OCI-LY3 (cell line): ENCODE data around the gene ANKRD22.
"Not testable (repeated sequence)": the region's sequence is repeated elsewhere in the genome, so short reads cannot be mapped to it uniquely, and the experiment has no call there.

Source experiments
- H2AFZ ChIP-seq: fragments of 200-600, 300-600 bp; shearing (Covaris generic); 2 replicates; pipeline ENCODE4 v1.6.0; 2014; ENCODE audit warnings: antibody characterized with exemption, low read depth, low read length
- H3K27ac ChIP-seq: fragments of 200-600, 300-600 bp; sonication (generic); 2 replicates; pipeline ENCODE4 v1.5.1; 2014; ENCODE audit warnings: mild to moderate bottlenecking, low read length, moderate library complexity, mixed read lengths
- H3K27me3 ChIP-seq: fragments of 200-600, 300-600 bp; sonication (generic); 2 replicates; pipeline ENCODE4 v1.6.1; 2014; ENCODE audit warnings: low read depth, low read length, mixed read lengths
- H3K36me3 ChIP-seq: fragments of 200-600, 300-600 bp; sonication (generic); replicated peaks from 2 replicates; pipeline ENCODE3; 2014; ENCODE audit warnings: low read depth, low read length, mixed read lengths
- H3K4me1 ChIP-seq: fragments of 300-600, 200-600 bp; sonication (generic); 2 replicates; pipeline ENCODE4 v1.6.1; 2014; ENCODE audit warnings: low read length, mixed read lengths
- H3K4me2 ChIP-seq: fragments of 200-600, 300-600 bp; sonication (generic); 2 replicates; pipeline ENCODE4 v1.6.1; 2014; ENCODE audit warnings: low read length, mixed read lengths
- H3K4me3 ChIP-seq: fragments of 300-600, 200-600 bp; sonication (generic); 2 replicates; pipeline ENCODE4 v1.5.1; 2014; ENCODE audit warnings: antibody characterized with exemption, mild to moderate bottlenecking, low read length, moderate library complexity
- H3K79me2 ChIP-seq: fragments of 300-600, 200-600 bp; shearing (Covaris generic); 2 replicates; pipeline ENCODE4 v1.6.1; 2014; ENCODE audit warnings: mild to moderate bottlenecking, low read length, mixed read lengths
- H3K9ac ChIP-seq: fragments of 300-600, 200-600 bp; shearing (Covaris generic); 2 replicates; pipeline ENCODE4 v1.6.0; 2014; ENCODE audit warnings: mild to moderate bottlenecking, low read length, moderate library complexity
- H3K9me3 ChIP-seq: fragments of 200-600, 300-600 bp; shearing (Covaris generic); 2 replicates; pipeline ENCODE4 v1.6.1; 2014; ENCODE audit warnings: low read length, mixed read lengths; ENCODE audit not compliant: insufficient read depth
- H4K20me1 ChIP-seq: fragments of 200-600, 300-600 bp; sonication (generic); 2 replicates; pipeline ENCODE4 v1.6.1; 2016; ENCODE audit warnings: low read length, mixed read lengths; ENCODE audit not compliant: insufficient read depth
- CTCF ChIP-seq: fragments of 200-600, 300-600 bp; sonication (generic); IDR thresholded peaks from 2 replicates; pipeline ENCODE4 v1.5.1; 2014; ENCODE audit warnings: antibody characterized with exemption, low read length, low read depth
- EZH2phosphoT487 ChIP-seq: fragments of 200-600 bp; shearing (Covaris generic); IDR thresholded peaks from 2 replicates; pipeline ENCODE4 v1.6.1; 2018; ENCODE audit warnings: antibody characterized with exemption, mixed run types, low read depth

The ANKRD22 gene

DNA sequence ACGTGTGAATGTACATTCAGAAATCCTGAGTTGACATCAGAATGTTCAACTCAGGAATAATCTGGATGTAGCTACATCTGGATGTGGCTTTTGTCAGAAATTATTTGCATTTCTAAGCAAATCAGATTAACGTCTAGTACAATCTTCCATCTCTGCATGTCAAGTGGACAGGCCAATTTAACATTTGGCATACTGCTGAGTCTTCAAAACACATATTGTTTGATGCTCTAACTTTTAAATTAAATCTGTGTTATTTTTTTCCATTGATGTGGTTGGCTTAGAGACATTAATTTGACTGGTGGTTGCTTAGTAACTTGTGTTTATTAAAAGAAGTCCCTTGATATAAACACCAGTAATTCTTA is 31.8 kb upstream of the ANKRD22 start:
- Histone ChIP-seq H3K4me1 (peaks cover 74% of the 10 kb centered on the region), H3K27me3 (no peaks in the 10 kb centered on the region), H3K4me3 (peak overlapping the region; percentile 24; the same call in 1 of the 2 replicates), H3K79me2 (peaks cover 74% of the 10 kb centered on the region), H2AFZ (no peak overlapping the region), H3K4me2 (peak overlapping the region; percentile 47), H3K9ac (no peak overlapping the region), H4K20me1 (no peaks in the 10 kb centered on the region), H3K27ac (peak overlapping the region; percentile 24; the same call in 1 of the 2 replicates), H3K9me3 (no peaks in the 10 kb centered on the region), H3K36me3 (peaks cover 3% of the 10 kb centered on the region)
- TF ChIP-seq EZH2phosphoT487 = no peak
- TF ChIP-seq CTCF = no peak

DNA sequence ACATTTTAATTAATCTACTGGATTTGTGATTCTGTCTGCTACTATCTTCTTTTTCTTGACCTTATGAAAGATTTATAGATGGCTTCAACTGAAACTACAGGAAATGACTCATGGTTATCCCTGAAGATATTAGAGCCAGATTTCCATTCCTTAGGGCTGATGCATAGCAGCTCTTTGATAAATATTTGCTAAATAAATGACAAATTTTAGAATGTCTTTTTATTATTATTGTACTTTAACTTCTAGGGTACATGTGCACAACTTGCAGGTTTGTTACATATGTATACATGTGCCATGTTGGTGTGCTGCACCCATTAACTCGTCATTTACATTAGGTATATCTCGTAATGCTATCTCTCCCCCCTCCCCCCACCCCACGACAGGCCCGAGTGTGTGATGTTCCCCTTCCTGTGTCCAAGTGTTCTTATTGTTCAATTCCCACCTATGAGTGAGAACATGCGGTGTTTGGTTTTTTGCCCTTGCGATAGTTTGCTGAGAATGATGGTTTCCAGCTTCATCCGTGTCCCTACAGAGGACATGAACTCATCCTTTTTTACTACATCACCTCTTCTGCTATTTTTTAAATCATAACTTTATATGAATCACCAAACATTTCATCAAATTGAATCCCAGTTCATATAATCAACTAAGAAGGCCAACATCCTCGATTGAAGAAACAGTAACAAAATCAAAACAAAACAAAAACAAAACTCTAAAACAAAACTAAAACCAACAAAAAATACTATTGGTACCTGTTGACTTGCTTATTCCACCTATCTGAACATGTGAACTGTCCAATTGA is 31.2 kb upstream of the ANKRD22 start:
- H3K27me3 ChIP-seq, H2AFZ ChIP-seq, H3K9me3 ChIP-seq, H4K20me1 ChIP-seq, H3K36me3 ChIP-seq: not testable (repeated sequence)
- H3K27ac ChIP-seq = peak overlapping the region; percentile 86
- H3K79me2 ChIP-seq = peaks cover 68% of the 10 kb centered on the region
- H3K4me3 ChIP-seq = peak overlapping the region; percentile 90
- H3K4me1 ChIP-seq = peaks cover 68% of the 10 kb centered on the region
- H3K9ac ChIP-seq = peak overlapping the region; percentile 88; the same call in 1 of the 2 replicates
- peak overlapping the region; percentile 92 for H3K4me2 ChIP-seq

DNA sequence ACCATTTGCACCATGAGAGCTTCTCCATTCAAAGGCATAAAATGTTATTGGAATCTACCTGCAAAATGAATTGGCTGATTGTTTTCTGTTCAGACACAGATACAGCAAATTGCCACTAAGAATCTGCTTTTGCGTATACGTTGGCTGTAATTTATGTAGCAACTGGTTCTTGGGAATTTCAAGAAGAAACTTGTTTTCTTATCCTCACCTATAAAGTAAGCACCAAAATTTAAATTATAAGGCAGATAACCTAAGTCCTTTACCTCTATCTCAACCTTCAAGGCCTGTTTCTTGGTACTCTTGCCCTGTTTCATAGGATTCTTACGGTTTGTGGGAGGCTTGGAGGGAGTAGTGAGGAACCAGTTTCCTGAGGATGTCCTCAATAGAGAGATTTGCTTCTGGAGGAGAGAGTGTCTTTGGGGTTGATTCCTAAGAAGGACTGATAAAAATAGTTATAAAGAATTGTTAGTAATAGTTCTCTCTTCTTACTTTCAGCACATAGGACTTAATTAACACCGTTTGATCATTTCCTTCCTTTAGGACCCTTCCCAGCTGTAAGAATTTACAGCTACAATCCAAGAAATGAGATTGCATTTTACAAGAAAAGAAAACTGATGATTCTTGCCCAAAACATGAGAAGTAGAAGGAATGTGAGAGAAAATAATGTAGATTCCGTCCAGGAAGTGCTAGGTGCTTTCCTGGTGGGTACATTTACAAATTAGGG is 30.4 kb upstream of the ANKRD22 start:
- Histone ChIP-seq H3K27me3 (no peaks in the 10 kb centered on the region), H3K27ac (peak overlapping the region; percentile 86), H3K9ac (peak overlapping the region; percentile 88), H3K9me3 (no peaks in the 10 kb centered on the region), H3K36me3 (peaks cover 3% of the 10 kb centered on the region), H4K20me1 (no peaks in the 10 kb centered on the region), H3K4me3 (peak overlapping the region; percentile 90), H3K79me2 (peaks cover 60% of the 10 kb centered on the region), H3K4me1 (peaks cover 60% of the 10 kb centered on the region), H2AFZ (no peak overlapping the region), H3K4me2 (peak overlapping the region; percentile 92)
- TF ChIP-seq CTCF (no peak), EZH2phosphoT487 (no peak)

GRCh38 chr10:88881320-88881719 is 29.7 kb upstream of the ANKRD22 start:
- peaks cover 54% of the 10 kb centered on the region for H3K79me2 ChIP-seq
- no peak for TF ChIP-seq CTCF
- TF ChIP-seq EZH2phosphoT487 = no peak

More at GRCh38 chr10:88881320-88881719, 29.7 kb upstream of the ANKRD22 start:
- Histone ChIP-seq H3K9me3 (no peaks in the 10 kb centered on the region), H3K9ac (peak overlapping the region; percentile 88), H3K27me3 (no peaks in the 10 kb centered on the region), H3K27ac (peak overlapping the region; percentile 86), H3K4me3 (peak overlapping the region; percentile 90), H3K36me3 (peaks cover 3% of the 10 kb centered on the region), H2AFZ (peak overlapping the region; percentile 76; the same call in 1 of the 2 replicates), H3K4me1 (peaks cover 54% of the 10 kb centered on the region), H3K4me2 (peak overlapping the region; percentile 92), H4K20me1 (no peaks in the 10 kb centered on the region)
